GM18505 (cell line): Measurements from ENCODE around the gene EXOC6B.

Experiments
- ATAC-seq: cut with Tn5 transposase; IDR thresholded peaks from one replicate; pipeline ENCODE4 v1.9.1; 2021; ENCODE audit not compliant: unreplicated experiment
- POLR2A ChIP-seq: IDR thresholded peaks from 4 replicates; pipeline ENCODE4 v1.6.1; 2011; ENCODE audit warnings: borderline replicate concordance; ENCODE audit not compliant: insufficient read depth, insufficient read length; ENCODE audit errors: extremely low read depth

The EXOC6B gene

DNA sequence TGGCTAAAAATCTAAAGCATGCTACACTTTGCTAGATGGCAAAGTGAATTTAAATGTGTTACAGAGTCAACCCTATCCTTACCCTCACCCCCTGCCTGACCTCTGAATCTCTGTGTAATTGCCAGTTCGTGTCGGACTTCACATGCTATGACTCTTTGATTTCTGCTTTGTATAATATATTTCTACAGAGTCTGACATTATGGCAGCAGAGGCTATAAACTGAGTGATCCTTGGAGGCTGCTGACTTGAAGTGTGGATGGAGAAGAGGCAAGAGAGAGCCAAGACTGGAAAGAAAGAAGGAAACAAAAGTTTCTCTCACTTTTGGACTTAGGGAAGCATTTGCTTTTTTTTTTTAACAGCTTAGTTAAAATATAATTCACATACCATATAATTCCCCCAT, 588.3 kb downstream of the EXOC6B start:
- ATAC-seq: no peak
- no peak for TF ChIP-seq POLR2A

DNA sequence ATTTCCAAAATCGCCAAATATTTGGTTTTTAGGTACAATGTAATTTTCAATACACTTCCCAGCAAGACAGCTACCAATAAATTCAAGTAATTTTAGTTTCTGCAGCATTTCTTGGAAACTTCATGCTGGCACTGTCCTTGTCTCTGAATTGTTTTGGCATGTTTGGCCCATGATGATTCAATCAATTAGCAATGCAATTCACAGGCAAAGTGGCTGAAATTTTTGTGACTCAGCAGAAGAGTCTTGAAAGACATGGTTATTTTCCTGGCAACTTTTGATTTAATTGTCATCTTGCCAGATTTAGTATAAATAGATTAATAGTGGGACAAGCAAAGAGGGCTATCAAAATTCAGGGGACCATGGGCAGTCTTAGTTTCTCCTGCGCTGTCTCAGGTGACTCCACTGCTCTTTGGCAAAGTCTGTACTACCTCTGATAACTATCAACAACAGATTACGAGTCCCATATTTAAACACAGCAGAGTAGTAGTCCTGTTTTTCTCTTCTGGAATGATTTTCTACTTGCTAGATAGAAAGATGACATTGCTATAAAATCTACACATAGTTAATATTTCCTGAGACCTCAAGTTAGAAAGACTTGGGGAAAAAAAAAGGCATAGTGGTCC, 589.3 kb downstream of the EXOC6B start:
- no peak for TF ChIP-seq POLR2A
- no peak for ATAC-seq

DNA sequence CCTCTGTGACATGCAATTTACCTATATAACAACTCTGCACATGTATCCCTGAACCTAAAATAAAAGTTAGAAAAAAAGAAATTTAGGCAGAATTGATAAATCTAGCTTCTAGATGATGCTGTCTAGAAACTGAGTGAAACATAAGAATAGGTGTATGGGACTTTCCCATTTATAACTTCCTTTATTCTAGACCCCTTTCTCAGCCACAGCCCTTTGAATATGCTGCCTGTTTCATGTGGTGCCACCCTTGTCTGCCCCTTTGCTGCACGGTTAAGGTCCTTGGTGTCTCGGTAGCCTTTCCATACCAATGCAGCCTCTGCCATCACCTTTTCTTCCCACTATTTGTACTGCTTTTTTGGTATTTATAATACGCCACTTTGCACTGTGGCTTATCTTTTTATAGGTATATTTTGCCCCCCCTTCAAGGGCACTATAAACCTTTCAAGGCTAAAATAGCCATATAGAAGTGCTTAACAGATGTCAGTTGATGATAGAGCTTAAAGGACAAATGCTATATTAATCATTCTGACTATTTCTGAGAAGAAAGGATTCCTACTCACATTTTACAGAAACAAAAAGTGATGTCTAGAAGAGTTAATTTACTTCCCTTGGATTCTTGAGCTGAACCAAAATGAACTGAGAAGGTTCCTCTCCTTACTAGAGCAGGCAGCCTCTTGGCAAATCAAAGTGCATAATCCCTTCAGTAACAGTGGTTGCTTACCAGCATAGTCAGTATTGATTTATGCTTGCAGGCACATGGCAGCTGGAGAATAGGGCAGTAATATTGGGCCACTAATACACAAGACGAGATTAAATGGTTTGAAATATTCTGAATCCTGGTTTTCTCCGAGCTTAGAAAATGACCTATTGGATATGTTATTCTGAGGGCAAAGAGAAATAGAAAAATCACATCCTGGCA, 590.1 kb downstream of the EXOC6B start:
- no peak for TF ChIP-seq POLR2A
- no peak for ATAC-seq

DNA sequence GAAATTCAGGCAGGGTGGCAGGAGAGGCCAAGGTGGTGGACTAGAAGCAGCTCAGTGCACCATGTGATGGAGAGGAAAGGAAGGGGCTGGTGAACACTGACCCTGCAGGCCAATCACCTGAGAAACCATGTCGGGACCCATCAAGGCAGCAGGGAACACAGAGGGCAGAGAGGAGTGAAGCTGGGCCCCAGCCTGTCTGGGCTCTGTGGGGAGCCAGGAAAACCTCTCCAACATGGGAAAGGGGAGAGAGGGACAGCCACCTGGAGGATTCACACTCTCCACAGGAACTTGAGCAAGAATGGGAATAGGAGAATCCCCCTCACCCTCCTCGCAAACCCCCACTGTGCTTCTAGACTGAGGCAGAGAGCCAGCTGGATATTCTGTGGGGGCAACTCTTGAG, 592.6 kb downstream of the EXOC6B start:
- no peak for TF ChIP-seq POLR2A
- ATAC-seq: no peak

DNA sequence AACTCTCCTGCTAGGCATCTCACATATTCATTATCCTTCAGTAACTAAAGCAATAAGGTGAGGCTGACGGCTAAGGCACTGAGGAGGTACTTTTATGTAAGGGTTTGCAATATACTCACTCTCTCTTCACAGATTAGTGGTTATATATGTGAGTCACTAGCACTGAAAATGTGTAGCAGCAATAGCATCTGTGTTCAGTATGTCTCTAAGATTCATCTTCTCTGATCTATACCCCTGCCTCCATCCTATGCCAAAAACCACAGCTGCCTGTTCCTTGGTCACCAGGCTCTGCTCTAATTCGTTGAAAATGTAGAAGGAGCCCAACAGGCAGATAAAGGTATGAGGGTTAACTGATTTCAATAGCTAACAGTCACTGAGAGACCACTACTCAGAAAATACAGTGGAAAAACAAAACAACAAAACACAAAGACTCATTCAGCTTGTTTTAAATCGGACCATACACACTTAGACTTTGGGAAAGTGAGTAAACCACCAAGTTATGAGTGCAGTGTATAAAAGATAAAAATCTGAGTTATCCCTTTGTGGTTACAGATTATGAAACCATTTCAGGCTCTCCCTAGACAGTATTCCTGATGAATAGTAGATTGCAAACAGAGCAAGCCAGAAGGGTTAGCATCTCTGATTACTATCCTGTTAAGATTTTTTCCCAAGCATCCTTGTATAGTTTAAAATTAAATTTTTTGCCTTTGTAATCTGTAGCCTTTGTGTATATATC, 602.8 kb downstream of the EXOC6B start:
- ATAC-seq: no peak
- TF ChIP-seq POLR2A: no peak

DNA sequence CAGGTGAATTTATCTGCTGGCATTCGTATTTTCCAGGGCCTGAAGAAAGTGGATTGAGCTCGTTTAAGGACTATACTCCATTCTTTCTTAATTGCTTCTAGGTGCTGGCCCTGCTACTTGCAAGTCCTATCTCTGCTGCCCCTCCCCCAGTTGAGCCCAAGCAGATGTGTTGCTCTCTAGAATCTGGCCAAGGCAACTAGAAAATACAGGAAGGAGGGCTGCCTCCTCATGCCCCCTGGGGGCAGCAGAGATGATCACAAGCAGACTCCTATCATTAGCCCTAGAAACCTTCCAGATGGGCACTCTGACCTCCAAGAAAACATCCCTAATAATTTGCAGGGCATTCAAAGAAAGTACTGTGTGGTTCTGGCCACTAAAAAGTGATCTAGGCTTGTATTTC, 605.7 kb downstream of the EXOC6B start:
- no peak for TF ChIP-seq POLR2A
- ATAC-seq: no peak

DNA sequence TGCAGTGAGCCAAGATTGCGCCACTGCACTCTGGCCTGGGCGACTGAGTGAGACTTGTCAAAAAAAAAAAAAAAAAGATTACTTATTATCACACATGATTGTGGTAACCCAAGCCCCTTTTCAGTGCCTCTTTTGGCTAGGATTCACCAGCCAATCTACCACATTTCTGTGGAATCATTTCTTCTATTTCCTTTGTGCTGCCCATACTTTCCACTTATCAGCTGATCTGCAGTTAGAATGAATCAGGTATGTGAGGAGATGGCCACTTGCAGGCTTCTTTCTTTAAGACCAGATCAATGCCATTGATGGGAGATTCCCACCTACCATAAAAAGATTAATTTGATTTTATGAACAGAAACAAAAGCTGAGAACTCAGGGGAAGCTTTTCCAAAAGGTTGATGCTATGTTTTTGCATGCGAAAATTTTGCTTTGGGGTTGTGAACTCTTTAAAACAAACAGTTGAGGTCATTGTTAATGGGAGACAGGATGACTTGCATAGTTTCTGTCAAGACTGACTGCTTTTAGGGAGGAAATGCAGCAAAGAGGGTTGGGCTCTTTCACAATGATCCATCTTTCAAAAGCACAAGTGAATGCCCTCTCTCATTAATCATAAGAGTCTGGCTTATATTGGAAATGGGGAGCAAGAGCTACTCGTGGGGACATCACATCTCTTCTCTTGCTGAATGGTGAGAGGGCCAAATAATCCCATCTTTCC, 611.2 kb downstream of the EXOC6B start:
- no peak for TF ChIP-seq POLR2A
- ATAC-seq: no peak

DNA sequence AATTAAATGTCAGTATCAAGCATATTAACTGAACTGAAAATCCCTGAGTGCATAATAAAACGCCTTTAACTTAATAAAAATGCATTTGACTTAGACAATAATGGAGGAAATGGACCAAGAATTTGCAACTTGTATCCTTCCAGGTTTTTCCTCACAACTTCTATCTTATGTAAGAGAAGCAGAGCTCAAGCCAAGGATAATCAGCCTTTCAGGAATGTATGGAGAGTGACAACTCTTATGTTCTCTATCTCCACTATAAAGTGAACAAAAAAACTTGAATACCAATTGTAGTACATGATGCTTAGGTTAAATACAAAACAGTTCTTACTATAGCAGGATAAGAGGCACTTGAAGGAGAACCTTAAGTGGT, 613.4 kb downstream of the EXOC6B start:
- ATAC-seq: no peak
- TF ChIP-seq POLR2A: no peak

DNA sequence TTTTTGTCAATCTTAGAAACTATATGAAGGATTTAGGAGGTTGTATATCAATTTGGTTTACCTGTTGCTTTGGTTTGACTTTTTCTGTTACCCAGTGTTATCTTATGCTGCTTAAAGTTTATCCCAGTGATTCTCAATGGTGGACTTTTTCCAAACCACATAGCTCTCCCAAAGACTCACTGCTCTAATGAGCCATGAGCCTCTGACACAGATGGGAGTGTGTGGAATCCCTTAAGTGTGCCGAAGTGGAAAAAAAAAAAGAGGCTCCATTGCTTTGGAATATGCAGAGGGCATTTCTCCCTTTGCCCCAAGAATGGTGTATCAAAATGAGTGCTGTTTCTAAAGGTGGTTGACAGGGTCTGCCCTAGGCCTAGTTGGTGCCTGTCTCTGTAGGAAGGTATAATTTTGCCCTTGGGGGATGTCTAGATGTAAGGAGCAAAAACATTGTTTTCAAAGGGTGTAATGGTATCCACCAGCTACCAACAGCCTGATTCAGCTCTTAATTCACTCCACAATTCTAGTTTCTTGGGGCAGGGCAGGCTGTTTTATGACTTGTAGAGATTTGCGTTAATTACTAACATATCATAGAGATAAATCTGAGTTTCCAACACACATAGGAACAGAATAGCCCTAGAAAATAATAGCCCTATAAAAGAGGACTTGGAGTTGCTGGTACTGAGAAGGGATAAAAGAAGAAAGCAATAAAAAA, 613.9 kb downstream of the EXOC6B start:
- no peak for TF ChIP-seq POLR2A
- no peak for ATAC-seq

DNA sequence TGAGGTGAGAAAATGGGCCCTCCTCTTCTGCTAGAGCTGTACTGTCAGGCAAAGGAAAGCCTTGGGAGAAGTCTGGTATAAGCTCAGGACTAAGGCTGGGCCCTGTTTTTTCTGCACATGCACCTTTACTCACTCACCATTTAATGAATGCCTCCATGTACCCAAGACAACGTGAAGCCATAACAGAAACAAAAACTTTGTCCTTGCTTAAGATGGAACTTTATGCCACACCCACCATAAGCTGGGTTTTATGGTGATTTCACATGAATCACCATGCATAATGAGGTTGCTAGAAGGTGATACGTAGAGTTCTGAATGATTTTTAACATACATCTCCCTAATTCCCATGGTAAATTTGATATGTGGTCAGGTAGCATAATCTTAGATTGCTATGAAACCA, 614.5 kb downstream of the EXOC6B start:
- no peak for ATAC-seq
- no peak for TF ChIP-seq POLR2A

DNA sequence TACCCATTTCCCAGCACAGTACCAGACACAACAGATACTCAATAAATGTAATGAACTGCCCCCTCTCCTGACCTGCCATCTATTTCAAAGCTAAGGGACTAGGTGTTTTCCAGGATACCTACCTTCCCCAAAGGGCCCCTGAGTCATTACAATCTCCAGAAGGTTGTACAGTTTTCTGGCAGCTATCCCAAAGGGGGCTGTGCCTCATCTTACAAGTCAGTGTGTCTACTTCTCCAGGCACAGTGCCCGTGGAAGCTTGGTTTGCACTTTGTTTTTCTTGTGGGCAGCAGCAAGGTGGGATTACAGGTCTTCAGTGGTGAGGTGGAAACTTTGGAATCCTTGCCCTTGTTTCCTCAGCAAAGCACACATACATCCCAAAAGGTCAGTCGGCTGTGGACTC, 615.4 kb downstream of the EXOC6B start:
- ATAC-seq: no peak
- TF ChIP-seq POLR2A: no peak

DNA sequence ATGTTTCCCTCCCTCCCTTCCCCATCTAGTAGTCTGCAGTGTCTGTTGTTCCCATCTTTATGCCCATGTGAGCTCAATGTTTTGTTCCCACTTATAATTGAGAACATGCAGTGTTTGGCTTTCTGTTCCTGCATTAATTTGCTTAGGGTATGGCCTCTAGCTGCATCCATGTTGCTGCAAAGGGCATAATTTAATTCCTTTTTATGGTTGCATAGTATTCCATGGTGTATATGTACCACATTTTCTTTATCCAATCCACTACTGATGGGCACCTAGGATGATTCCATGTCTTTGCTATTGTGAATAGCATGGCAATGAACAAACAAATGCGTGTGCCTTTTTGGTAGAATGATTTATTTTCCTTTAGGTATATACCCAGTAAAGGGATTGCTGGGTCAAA, 617.6 kb downstream of the EXOC6B start:
- ATAC-seq: no peak
- no peak for TF ChIP-seq POLR2A

DNA sequence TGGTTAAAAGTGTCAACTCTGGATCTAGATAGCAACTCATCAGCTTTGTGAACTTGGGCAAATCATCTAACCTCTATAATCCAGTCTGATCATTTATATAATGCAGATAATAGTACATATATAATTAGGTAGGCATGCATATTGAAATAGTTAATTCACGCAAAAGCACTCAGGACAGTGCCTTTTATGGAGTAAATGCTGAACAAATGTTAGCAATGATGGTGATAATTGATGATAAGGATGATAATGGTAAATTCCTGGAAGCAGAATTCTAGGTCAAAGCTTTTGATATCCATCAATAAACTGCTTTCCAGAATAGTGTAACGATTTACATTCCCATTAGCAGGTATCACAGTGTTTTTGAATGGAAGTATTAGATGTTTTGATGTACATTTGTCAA, 618.5 kb downstream of the EXOC6B start:
- no peak for TF ChIP-seq POLR2A
- no peak for ATAC-seq

DNA sequence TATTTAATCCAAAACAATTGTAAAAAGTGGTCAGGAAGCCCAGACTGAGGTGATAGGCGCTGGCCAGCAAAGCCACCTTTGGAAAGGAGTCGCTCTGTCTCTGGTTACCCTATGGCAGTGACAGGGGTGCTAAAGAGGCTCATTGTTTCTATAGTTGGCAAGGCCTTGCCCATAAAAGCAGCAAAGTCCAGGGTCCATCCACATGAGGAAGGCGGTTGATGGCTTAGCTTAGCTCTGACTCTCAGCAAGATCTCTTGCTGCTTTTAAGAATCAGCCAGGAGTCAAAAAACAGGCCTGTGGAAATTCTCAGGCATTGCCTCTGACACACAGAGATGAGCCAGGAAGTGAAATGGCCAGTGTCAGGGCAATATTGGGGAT, 620.3 kb downstream of the EXOC6B start:
- TF ChIP-seq POLR2A: no peak
- no peak for ATAC-seq
